Stimulated activated CD4-positive, alpha-beta T cell treated with anti-CD3 and anti-CD28 coated beads, Interleukin-15, amount 100 ng/mL, for 48 hours (primary cell): Measurements from ENCODE around the gene RFC4.

ENCODE experiments used
- DNase-seq, 2 donors: peaks; one replicate each; pipeline ENCODE4 v3.0.0-alpha.2; 2020; ENCODE audit warnings: low read depth in 2 of 2

Gene RFC4

DNA sequence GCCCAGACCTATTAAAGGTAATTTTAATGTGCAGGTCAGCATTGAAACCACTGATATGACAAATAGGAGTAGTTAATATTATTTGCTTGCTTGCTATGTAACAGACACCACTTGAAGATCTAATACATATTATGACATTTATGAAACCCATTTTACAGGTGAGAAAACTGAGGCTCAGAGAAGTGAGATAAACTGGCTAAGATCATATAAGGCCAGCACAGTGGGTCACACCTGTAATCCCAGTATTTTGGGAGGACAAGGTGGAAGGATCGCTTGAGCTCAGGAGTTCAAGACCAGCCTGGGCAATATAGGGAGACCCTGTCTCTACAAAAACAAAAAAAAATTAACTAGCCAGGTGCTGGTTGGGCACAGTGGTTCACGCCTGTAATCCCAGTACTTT lies 56.0 kb downstream of the RFC4 start:
- DNase-seq, result no peak

DNA sequence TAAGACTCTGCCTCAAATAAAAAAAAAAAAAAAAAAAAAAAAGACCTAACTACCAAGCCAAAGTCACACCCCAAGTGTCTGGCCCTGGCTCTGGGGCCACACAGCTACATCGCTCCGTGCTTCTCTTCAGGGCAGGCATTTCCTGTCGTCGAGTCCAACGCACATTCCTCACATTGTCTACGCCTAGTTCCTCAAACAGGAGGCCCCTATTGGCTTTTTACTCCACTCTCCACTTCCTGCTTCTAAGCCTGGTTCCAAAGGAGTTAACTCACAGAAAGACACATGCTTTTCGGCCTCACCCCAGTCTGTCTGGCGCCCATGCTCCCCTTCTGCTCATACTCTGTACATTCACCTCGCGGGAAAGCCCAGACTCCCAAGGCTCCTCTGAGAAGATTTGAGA lies 60.3 kb downstream of the RFC4 start:
- no peak for DNase-seq

DNA sequence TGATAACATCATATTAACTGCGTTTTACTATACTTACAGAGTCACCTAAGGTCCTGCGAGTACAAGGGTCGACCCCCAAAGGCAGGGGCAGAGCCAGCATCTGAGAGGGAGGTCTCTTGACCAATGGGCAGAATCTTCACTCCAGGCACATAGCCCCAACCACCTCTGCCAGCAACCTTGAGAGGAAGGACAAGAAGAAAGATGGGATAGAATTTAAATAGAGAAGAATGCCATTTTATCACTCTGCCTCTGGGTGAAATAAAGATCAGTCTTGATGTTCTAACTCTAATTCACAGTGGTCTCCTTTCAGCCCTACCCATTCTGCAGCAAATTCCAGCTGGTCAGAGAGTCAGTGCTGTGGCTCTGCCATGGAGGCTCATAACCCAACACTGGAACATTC lies 62.6 kb downstream of the RFC4 start:
- DNase-seq, result no peak

DNA sequence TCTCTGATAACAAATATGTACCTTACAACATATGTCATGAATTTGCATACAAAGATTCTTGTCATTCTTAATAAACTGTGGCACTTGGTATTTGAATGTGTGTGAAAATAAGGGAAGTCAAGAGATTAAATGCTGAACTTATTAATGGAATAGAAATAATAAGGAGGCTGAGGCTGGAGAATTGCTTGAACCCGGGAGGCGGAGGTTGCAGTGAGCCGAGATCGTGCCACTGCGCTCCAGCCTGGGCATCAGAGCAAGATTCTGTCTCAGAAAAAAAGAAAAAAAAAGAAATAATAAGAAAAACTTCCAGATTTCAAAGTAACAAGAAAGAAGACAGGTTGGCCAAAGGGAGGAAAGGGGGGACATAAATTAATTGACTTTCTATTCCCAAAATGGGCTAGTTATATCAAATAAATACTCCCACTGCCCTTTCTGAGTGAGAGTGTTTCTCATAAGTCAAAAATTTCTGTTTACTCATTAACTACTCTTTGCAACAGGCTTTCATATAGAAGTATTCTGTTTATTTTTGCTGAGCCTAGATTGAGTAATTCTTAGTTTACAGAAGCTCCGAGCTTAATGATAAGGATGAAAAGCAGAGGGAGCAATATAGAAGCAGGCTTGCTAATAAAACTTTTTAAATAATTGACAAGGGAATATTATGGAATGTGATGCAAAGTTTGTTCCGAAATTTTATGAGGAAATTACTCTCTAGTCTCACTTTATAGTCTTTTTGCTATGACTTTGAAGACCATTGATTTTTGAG lies 63.5 kb downstream of the RFC4 start:
- DNase-seq, result no peak
